ENCODE data around the gene TMBIM1. TPM values are rescaled to one million over a fixed set of nuclear protein-coding genes. Genes with fewer than 3 reads are reported as not detected.

Gene TMBIM1
- total RNA-seq, 1 donor from 2014 or later = 63.1 TPM

- Mint-ChIP-seq H3K9me3 (no peaks in the 10 kb centered on the region), H3K27ac (peak overlapping the region; percentile 91), H3K4me3 (peak overlapping the region; percentile 94), H3K36me3 (ENCODE audit: low read depth) (peaks cover 11% of the 10 kb centered on the region), H3K4me1 (peaks cover 54% of the 10 kb centered on the region), H3K27me3 (peaks cover 3% of the 10 kb centered on the region)
- peak; percentile 70 for DNase-seq
- intact Hi-C loops (cut with micrococcal nuclease) = loop anchor here (1.0 to 5.0 kb wide), 2 partner anchors 21 to 76 kb away; partner anchors contain the start of genes AAMP and PNKD
These were observed 820 bp downstream of the TMBIM1 start for GRCh38 chr2:218291318-218292047.

- Mint-ChIP-seq H3K9me3 (no peaks in the 10 kb centered on the region), H3K4me3 (peak overlapping the region; percentile 94), H3K4me1 (peaks cover 61% of the 10 kb centered on the region), H3K27ac (peak overlapping the region; percentile 91), H3K36me3 (ENCODE audit: low read depth) (peaks cover 12% of the 10 kb centered on the region), H3K27me3 (peaks cover 3% of the 10 kb centered on the region)
- peak; percentile 86 for DNase-seq
- intact Hi-C loops (cut with micrococcal nuclease) = loop anchor here (1.0 to 5.0 kb wide), 2 partner anchors 20 to 77 kb away; partner anchors contain the start of genes AAMP and PNKD
These were observed 1.7 kb downstream of the TMBIM1 start for GRCh38 chr2:218290316-218291261.

- Mint-ChIP-seq H3K9me3 (no peaks in the 10 kb centered on the region), H3K27ac (peak overlapping the region; percentile 91), H3K36me3 (ENCODE audit: low read depth) (peaks cover 16% of the 10 kb centered on the region), H3K27me3 (no peaks in the 10 kb centered on the region), H3K4me3 (peak overlapping the region; percentile 94), H3K4me1 (peaks cover 66% of the 10 kb centered on the region)
- DNase-seq = peak; percentile 63
- intact Hi-C loops (cut with micrococcal nuclease) = loop anchor here (5.0 to 10.0 kb wide), 2 partner anchors 78 to 1095 kb away; partner anchors contain the start of gene DNPEP
These were observed 2.5 kb downstream of the TMBIM1 start for GRCh38 chr2:218289639-218290315.

GRCh38 chr2:218286570-218287459 is 5.5 kb downstream of the TMBIM1 start:
- peaks cover 20% of the 10 kb centered on the region for H3K36me3 Mint-ChIP-seq (ENCODE audit: low read depth)
- intact Hi-C loops (cut with micrococcal nuclease) = loop anchor here (1.0 to 10.0 kb wide), 6 partner anchors 17 to 1098 kb away; partner anchors contain the start of genes AAMP, ARPC2, CNOT9 and DNPEP

GRCh38 chr2:218285604-218286003 is 6.7 kb downstream of the TMBIM1 start:
- intact Hi-C loops (cut with micrococcal nuclease) = loop anchor here (1.0 to 10.0 kb wide), 5 partner anchors 15 to 1099 kb away; partner anchors contain the start of genes AAMP, ARPC2, CNOT9 and DNPEP
- H3K27me3 Mint-ChIP-seq = no peaks in the 10 kb centered on the region
- H3K4me1 Mint-ChIP-seq = peaks cover 58% of the 10 kb centered on the region
- H3K36me3 Mint-ChIP-seq (ENCODE audit: low read depth) = peaks cover 25% of the 10 kb centered on the region
- H3K9me3 Mint-ChIP-seq = no peaks in the 10 kb centered on the region
- peak overlapping the region; percentile 92 for H3K27ac Mint-ChIP-seq
- peak; percentile 67 for DNase-seq
- peak overlapping the region; percentile 86 for H3K4me3 Mint-ChIP-seq

More at GRCh38 chr2:218286570-218287459, 5.5 kb downstream of the TMBIM1 start:
- no peaks in the 10 kb centered on the region for H3K9me3 Mint-ChIP-seq
- no peaks in the 10 kb centered on the region for H3K27me3 Mint-ChIP-seq
- peak; percentile 95 for DNase-seq
- H3K4me3 Mint-ChIP-seq = peak overlapping the region; percentile 86
- H3K4me1 Mint-ChIP-seq = peaks cover 67% of the 10 kb centered on the region
- peak overlapping the region; percentile 92 for H3K27ac Mint-ChIP-seq

GRCh38 chr2:218284106-218284811 is 8.0 kb downstream of the TMBIM1 start:
- peak overlapping the region; percentile 86 for H3K4me3 Mint-ChIP-seq
- H3K27me3 Mint-ChIP-seq = no peaks in the 10 kb centered on the region
- H3K4me1 Mint-ChIP-seq = peaks cover 48% of the 10 kb centered on the region
- H3K9me3 Mint-ChIP-seq = no peaks in the 10 kb centered on the region
- peak; percentile 87 for DNase-seq
- H3K36me3 Mint-ChIP-seq (ENCODE audit: low read depth) = peaks cover 36% of the 10 kb centered on the region
- peak overlapping the region; percentile 92 for H3K27ac Mint-ChIP-seq
- intact Hi-C loops (cut with micrococcal nuclease) = loop anchor here (10.0 kb wide), 1 partner anchor 1101 kb away; the partner anchor contains the start of gene DNPEP

GRCh38 chr2:218282173-218282991 is 9.9 kb downstream of the TMBIM1 start:
- Mint-ChIP-seq H3K36me3 (ENCODE audit: low read depth) (peaks cover 38% of the 10 kb centered on the region), H3K9me3 (no peaks in the 10 kb centered on the region), H3K27ac (peak overlapping the region; percentile 41), H3K27me3 (no peaks in the 10 kb centered on the region), H3K4me3 (no peak overlapping the region), H3K4me1 (peaks cover 38% of the 10 kb centered on the region)
- DNase-seq = no peak
- intact Hi-C loops (cut with micrococcal nuclease) = loop anchor here (10.0 kb wide), 1 partner anchor 1102 kb away; the partner anchor contains the start of gene DNPEP

- H3K27me3 Mint-ChIP-seq = no peaks in the 10 kb centered on the region
- no peak overlapping the region for H3K4me3 Mint-ChIP-seq
- H3K9me3 Mint-ChIP-seq = no peaks in the 10 kb centered on the region
- H3K36me3 Mint-ChIP-seq (ENCODE audit: low read depth) = peaks cover 45% of the 10 kb centered on the region
- H3K27ac Mint-ChIP-seq = peak overlapping the region; percentile 74
- H3K4me1 Mint-ChIP-seq = peaks cover 29% of the 10 kb centered on the region
- DNase-seq = no peak
- intact Hi-C loops (cut with micrococcal nuclease) = loop anchor here (10.0 kb wide), 1 partner anchor 1103 kb away; the partner anchor contains the start of gene DNPEP
These were observed 10.9 kb downstream of the TMBIM1 start for GRCh38 chr2:218281449-218281848.

- no peak overlapping the region for H3K27ac Mint-ChIP-seq
- intact Hi-C loops (cut with micrococcal nuclease) = loop anchor here (10.0 kb wide), 1 partner anchor 1104 kb away; the partner anchor contains the start of gene DNPEP
- H3K4me1 Mint-ChIP-seq = peaks cover 20% of the 10 kb centered on the region
- peaks cover 45% of the 10 kb centered on the region for H3K36me3 Mint-ChIP-seq (ENCODE audit: low read depth)
- H3K9me3 Mint-ChIP-seq = no peaks in the 10 kb centered on the region
- DNase-seq = no peak
- H3K27me3 Mint-ChIP-seq = no peaks in the 10 kb centered on the region
- H3K4me3 Mint-ChIP-seq = no peak overlapping the region
These were observed 11.9 kb downstream of the TMBIM1 start for GRCh38 chr2:218280260-218280870.

GRCh38 chr2:218278531-218279360 is 13.6 kb downstream of the TMBIM1 start:
- Mint-ChIP-seq H3K4me1 (peaks cover 11% of the 10 kb centered on the region), H3K9me3 (no peaks in the 10 kb centered on the region), H3K27me3 (no peaks in the 10 kb centered on the region), H3K36me3 (ENCODE audit: low read depth) (peaks cover 57% of the 10 kb centered on the region), H3K27ac (no peak overlapping the region), H3K4me3 (no peak overlapping the region)
- intact Hi-C loops (cut with micrococcal nuclease) = loop anchor here (10.0 kb wide), 1 partner anchor 1864 kb away; the partner anchor contains the start of gene SMARCAL1
- no peak for DNase-seq

All from activated CD4-positive, alpha-beta T cell treated with anti-CD3 and anti-CD28 coated beads, Interleukin-2, amount 10 ng/mL, durations not matched to agents 24 days and 14 days (primary cell).